Measurements from ENCODE around the gene CDO1. TPM values are rescaled to one million over a fixed set of nuclear protein-coding genes. Genes with fewer than 3 reads are reported as not detected.

The CDO1 gene
- polyA plus RNA-seq, 1 experiment = 2.0 TPM

GRCh38 chr5:115796656-115797055 lies 19.8 kb downstream of the CDO1 start:
- no peak for TF ChIP-seq CTCF (IDR thresholded peaks at IDR 0.05; ENCODE audit: insufficient read depth, low read depth, low read length)
- CTCF ChIA-PET = interaction anchor here (1.2 kb wide), 1 partner anchor 10 kb away, joined by 3 read pairs; no protein-coding TSS in a partner anchor
- POLR2A ChIA-PET = no interaction called here
- peaks cover 4% of the 10 kb centered on the region; the same call in 1 of the 2 replicates for H3K27me3 ChIP-seq (ENCODE audit: control insufficient read depth, insufficient read depth, low read length)
- no peaks in the 10 kb centered on the region for H3K36me3 ChIP-seq (ENCODE audit: control insufficient read depth, insufficient read depth, low read length)
- no peak overlapping the region for H3K4me3 ChIP-seq (ENCODE audit: low read depth, low read length)
- no peak for DNase-seq (ENCODE audit: low read depth)

GRCh38 chr5:115795700-115796099 lies 20.8 kb downstream of the CDO1 start:
- TF ChIP-seq CTCF (IDR thresholded peaks at IDR 0.05; ENCODE audit: insufficient read depth, low read depth, low read length) = no peak
- H3K27me3 ChIP-seq (ENCODE audit: control insufficient read depth, insufficient read depth, low read length) = peaks cover 4% of the 10 kb centered on the region; the same call in 1 of the 2 replicates
- POLR2A ChIA-PET = no interaction called here
- DNase-seq (ENCODE audit: low read depth) = no peak
- CTCF ChIA-PET = interaction anchor here (1.2 kb wide), 1 partner anchor 11 kb away, joined by 3 read pairs; no protein-coding TSS in a partner anchor
- H3K4me3 ChIP-seq (ENCODE audit: low read depth, low read length) = no peak overlapping the region
- H3K36me3 ChIP-seq (ENCODE audit: control insufficient read depth, insufficient read depth, low read length) = no peaks in the 10 kb centered on the region

- no peak for TF ChIP-seq CTCF (IDR thresholded peaks at IDR 0.05; ENCODE audit: insufficient read depth, low read depth, low read length)
- ChIA-PET CTCF (no interaction called here), POLR2A (no interaction called here)
- Histone ChIP-seq H3K27me3 (ENCODE audit: control insufficient read depth, insufficient read depth, low read length) (peaks cover 6% of the 10 kb centered on the region; the same call in 1 of the 2 replicates), H3K4me3 (ENCODE audit: low read depth, low read length) (no peak overlapping the region), H3K36me3 (ENCODE audit: control insufficient read depth, insufficient read depth, low read length) (no peaks in the 10 kb centered on the region)
- no peak for DNase-seq (ENCODE audit: low read depth)
These were observed 28.0 kb downstream of the CDO1 start for GRCh38 chr5:115788440-115788839.

- Histone ChIP-seq H3K36me3 (ENCODE audit: control insufficient read depth, insufficient read depth, low read length) (no peaks in the 10 kb centered on the region), H3K4me3 (ENCODE audit: low read depth, low read length) (no peak overlapping the region), H3K27me3 (ENCODE audit: control insufficient read depth, insufficient read depth, low read length) (0 out of 2 replicates have a peak, but pooled peaks cover 4% of the 10 kb centered on the region)
- DNase-seq (ENCODE audit: low read depth) = no peak
- ChIA-PET POLR2A (no interaction called here), CTCF (no interaction called here)
- TF ChIP-seq CTCF (IDR thresholded peaks at IDR 0.05; ENCODE audit: insufficient read depth, low read depth, low read length) = no peak
These were observed 29.0 kb downstream of the CDO1 start for GRCh38 chr5:115787426-115787825.

GRCh38 chr5:115785381-115786065 lies 30.9 kb downstream of the CDO1 start:
- CTCF ChIA-PET = interaction anchor here (1.2 kb wide), 1 partner anchor 10 kb away, joined by 3 read pairs; no protein-coding TSS in a partner anchor
- POLR2A ChIA-PET = no interaction called here

More at GRCh38 chr5:115785381-115786065, 30.9 kb downstream of the CDO1 start:
- Histone ChIP-seq H3K4me3 (ENCODE audit: low read depth, low read length) (no peak overlapping the region), H3K36me3 (ENCODE audit: control insufficient read depth, insufficient read depth, low read length) (no peaks in the 10 kb centered on the region), H3K27me3 (ENCODE audit: control insufficient read depth, insufficient read depth, low read length) (0 out of 2 replicates have a peak, but pooled peaks cover 4% of the 10 kb centered on the region)
- no peak for DNase-seq (ENCODE audit: low read depth)
- TF ChIP-seq CTCF (IDR thresholded peaks at IDR 0.05; ENCODE audit: insufficient read depth, low read depth, low read length) = no peak

Measured in BJ (cell line).